Measurements from ENCODE around the gene BABAM2. TPM values are rescaled to one million over a fixed set of nuclear protein-coding genes. Genes with fewer than 3 reads are reported as not detected.

The BABAM2 gene
- total and polyA plus RNA-seq, 2 of the 4 experiments (the other 2 are of a cell fraction), result 20.9 to 23.1 TPM

DNA sequence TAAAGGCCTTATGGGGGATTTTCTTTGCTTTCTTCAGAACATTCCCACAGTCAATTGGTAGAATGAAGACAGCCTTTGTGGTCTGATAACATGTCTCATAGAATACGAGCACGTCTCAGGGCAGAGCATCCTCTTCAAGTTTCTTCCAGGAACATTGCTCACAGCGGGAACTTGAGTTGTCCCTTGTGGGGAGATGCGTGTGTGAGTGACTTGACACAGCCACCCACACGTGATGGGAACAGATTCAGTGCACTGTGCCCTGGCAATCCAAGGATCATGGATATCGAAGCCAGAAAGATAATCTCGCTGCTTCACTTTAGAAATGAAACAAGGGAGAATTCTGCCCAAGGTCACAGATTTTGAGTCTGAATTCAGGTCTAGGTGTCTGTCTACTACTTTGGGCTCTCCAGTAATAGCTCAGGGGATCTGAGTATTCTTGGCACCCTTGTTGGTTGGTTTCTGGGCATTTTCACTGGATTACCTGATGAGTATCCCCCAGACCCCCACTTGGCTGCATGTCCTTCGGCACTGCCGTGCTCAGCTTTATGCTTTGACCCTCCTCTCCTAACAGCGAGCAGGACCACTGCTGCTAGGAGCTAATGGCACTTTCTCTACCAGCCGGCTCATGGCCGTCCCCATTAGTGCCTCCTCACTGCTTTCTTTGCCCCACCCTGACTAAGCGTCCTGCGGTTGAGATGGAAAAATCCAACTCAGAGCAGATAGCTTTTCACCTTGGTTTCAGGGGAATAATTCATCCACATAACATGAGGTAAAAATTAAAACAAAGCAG, 426.2 kb downstream of the BABAM2 start:
- Histone ChIP-seq H3K36me3 (ENCODE audit: control insufficient read depth, insufficient read depth, low read length) (no peaks in the 10 kb centered on the region), H2AFZ (replicated peaks; ENCODE audit: low read length, poor library complexity) (no peak overlapping the region), H3K56ac (ENCODE audit: extremely low read depth, insufficient read depth, low read length) (no peak overlapping the region), H3K27me3 (ENCODE audit: control insufficient read depth, insufficient read depth, low read length) (no peaks in the 10 kb centered on the region), H4K91ac (ENCODE audit: insufficient read depth, low read depth, low read length) (no peak overlapping the region), H3K79me1 (ENCODE audit: low read depth in 1 of 2, low read length in 2 of 2) (no peaks in the 10 kb centered on the region), H3K4me2 (ENCODE audit: low read depth, low read length) (no peak overlapping the region), H3K9ac (ENCODE audit: low read depth, low read length) (no peak overlapping the region), H3K27ac (ENCODE audit: insufficient read depth, low read length) (no peak overlapping the region), H3K18ac (ENCODE audit: low read depth, low read length) (no peak overlapping the region), H2BK20ac (ENCODE audit: low read depth, low read length) (no peak overlapping the region), H4K5ac (ENCODE audit: low read depth, low read length) (no peak overlapping the region), H2BK120ac (ENCODE audit: low read depth, low read length) (no peak overlapping the region), H4K8ac (ENCODE audit: low read depth in 2 of 2, low read length in 2 of 2) (no peak overlapping the region), H3K23ac (ENCODE audit: low read depth, low read length) (no peak overlapping the region), H2BK5ac (ENCODE audit: low read depth, low read length, poor library complexity, severe bottlenecking) (no peak overlapping the region), H2BK15ac (ENCODE audit: low read depth, low read length) (no peak overlapping the region), H2AK5ac (ENCODE audit: low read depth, low read length) (no peak overlapping the region), H4K20me1 (ENCODE audit: insufficient read depth, low read length) (no peaks in the 10 kb centered on the region), H3K4me3 (ENCODE audit: insufficient read depth, low read depth, low read length) (no peak overlapping the region), H3K4me1 (ENCODE audit: control insufficient read depth, insufficient read depth, low read length) (peaks cover 4% of the 10 kb centered on the region), H3K14ac (replicated peaks; ENCODE audit: low read depth, low read length) (no peak overlapping the region), H2AK9ac (replicated peaks; ENCODE audit: low read depth, low read length, poor library complexity) (no peak overlapping the region), H3K9me3 (ENCODE audit: control insufficient read depth, insufficient read depth, low read length) (no peaks in the 10 kb centered on the region), H3K9me1 (ENCODE audit: insufficient read depth, low read length) (peaks cover 2% of the 10 kb centered on the region; the same call in 1 of the 2 replicates), H3K4ac (ENCODE audit: low read depth, low read length) (no peak overlapping the region)
- dilution Hi-C loops (cut with HindIII; ENCODE audit: low sequenced_read_pairs, unreplicated experiment) (no loop called here), intact Hi-C loops (cut with micrococcal nuclease) (no loop called here), in situ Hi-C loops (cut with MboI; ENCODE audit: low sequenced_read_pairs) (no loop called here)
- TF ChIP-seq, protein P1, sequence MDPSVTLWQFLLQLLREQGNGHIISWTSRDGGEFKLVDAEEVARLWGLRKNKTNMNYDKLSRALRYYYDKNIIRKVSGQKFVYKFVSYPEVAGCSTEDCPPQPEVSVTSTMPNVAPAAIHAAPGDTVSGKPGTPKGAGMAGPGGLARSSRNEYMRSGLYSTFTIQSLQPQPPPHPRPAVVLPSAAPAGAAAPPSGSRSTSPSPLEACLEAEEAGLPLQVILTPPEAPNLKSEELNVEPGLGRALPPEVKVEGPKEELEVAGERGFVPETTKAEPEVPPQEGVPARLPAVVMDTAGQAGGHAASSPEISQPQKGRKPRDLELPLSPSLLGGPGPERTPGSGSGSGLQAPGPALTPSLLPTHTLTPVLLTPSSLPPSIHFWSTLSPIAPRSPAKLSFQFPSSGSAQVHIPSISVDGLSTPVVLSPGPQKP (IDR thresholded peaks at IDR 0.05; ENCODE audit: borderline replicate concordance, low read depth, low read length), result no peak
- TF ChIP-seq RCOR1 (IDR thresholded peaks at IDR 0.05; ENCODE audit: insufficient replicate concordance, low read length) (no peak), BHLHE40 (IDR thresholded peaks at IDR 0.05; ENCODE audit: low read depth, low read length) (no peak), POLR2A (IDR thresholded peaks at IDR 0.05; ENCODE audit: low read depth, low read length) (no peak), MAFK (IDR thresholded peaks at IDR 0.05; ENCODE audit: low read depth, low read length) (no peak), RFX5 (IDR thresholded peaks at IDR 0.05; ENCODE audit: low read depth, low read length) (no peak), SMC3 (IDR thresholded peaks at IDR 0.05; ENCODE audit: low read depth, low read length) (no peak), CHD1 (IDR thresholded peaks at IDR 0.05; ENCODE audit: low read depth, low read length) (no peak), MAZ (IDR thresholded peaks at IDR 0.05; ENCODE audit: borderline replicate concordance, low read depth, low read length) (no peak), CEBPB (IDR thresholded peaks at IDR 0.05; ENCODE audit: low read depth, low read length) (no peak)
- TF ChIP-seq, protein P2, sequence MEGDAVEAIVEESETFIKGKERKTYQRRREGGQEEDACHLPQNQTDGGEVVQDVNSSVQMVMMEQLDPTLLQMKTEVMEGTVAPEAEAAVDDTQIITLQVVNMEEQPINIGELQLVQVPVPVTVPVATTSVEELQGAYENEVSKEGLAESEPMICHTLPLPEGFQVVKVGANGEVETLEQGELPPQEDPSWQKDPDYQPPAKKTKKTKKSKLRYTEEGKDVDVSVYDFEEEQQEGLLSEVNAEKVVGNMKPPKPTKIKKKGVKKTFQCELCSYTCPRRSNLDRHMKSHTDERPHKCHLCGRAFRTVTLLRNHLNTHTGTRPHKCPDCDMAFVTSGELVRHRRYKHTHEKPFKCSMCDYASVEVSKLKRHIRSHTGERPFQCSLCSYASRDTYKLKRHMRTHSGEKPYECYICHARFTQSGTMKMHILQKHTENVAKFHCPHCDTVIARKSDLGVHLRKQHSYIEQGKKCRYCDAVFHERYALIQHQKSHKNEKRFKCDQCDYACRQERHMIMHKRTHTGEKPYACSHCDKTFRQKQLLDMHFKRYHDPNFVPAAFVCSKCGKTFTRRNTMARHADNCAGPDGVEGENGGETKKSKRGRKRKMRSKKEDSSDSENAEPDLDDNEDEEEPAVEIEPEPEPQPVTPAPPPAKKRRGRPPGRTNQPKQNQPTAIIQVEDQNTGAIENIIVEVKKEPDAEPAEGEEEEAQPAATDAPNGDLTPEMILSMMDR (conservative IDR thresholded peaks at IDR 0.05; ENCODE audit: low read depth, low read length), result no peak
- TF ChIP-seq, protein P3, sequence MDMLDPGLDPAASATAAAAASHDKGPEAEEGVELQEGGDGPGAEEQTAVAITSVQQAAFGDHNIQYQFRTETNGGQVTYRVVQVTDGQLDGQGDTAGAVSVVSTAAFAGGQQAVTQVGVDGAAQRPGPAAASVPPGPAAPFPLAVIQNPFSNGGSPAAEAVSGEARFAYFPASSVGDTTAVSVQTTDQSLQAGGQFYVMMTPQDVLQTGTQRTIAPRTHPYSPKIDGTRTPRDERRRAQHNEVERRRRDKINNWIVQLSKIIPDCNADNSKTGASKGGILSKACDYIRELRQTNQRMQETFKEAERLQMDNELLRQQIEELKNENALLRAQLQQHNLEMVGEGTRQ (IDR thresholded peaks at IDR 0.05; ENCODE audit: low read depth, low read length), result no peak
- ATAC-seq (ENCODE audit: low read depth) (no peak), DNase-seq (no peak)
- ChIA-PET POLR2A (ENCODE audit: unreplicated experiment) (no interaction called here), CTCF (no interaction called here)
- WGBS, 2 experiments (ENCODE audit: extremely low coverage in 2 of 2, insufficient read length in 1 of 2), result 90% methylated on average over 9 of the region's 14 CpGs; no CpG with 5 or more reads in 1 of the 2 experiments
- BruUV-seq (replicated peaks), result no TSS peak
